Measurements from ENCODE around the gene COL4A2.
"Not testable (repeated sequence)": the region's sequence is repeated elsewhere in the genome, so short reads cannot be mapped to it uniquely, and the experiment has no call there.

The COL4A2 gene

GRCh38 chr13:110382830-110383229 lies 75.7 kb downstream of the COL4A2 start:
- DNase-seq (ENCODE audit: low read depth), result no peak

- DNase-seq (ENCODE audit: low read depth), result no peak
Measured at GRCh38 chr13:110387451-110388107, 80.5 kb downstream of the COL4A2 start.

GRCh38 chr13:110388108-110388943 lies 81.2 kb downstream of the COL4A2 start:
- no peak for DNase-seq (ENCODE audit: low read depth)

- DNase-seq (ENCODE audit: low read depth), result no peak
Measured at GRCh38 chr13:110390567-110390966, 83.5 kb downstream of the COL4A2 start.

- no peak for DNase-seq (ENCODE audit: low read depth)
Measured at GRCh38 chr13:110391273-110391672, 84.2 kb downstream of the COL4A2 start.

- no peak for DNase-seq (ENCODE audit: low read depth)
Measured at GRCh38 chr13:110392510-110393240, 85.6 kb downstream of the COL4A2 start.

GRCh38 chr13:110393761-110394160 lies 86.7 kb downstream of the COL4A2 start:
- no peak for DNase-seq (ENCODE audit: low read depth)

- DNase-seq (ENCODE audit: low read depth), result no peak
Measured at GRCh38 chr13:110394371-110394841, 87.3 kb downstream of the COL4A2 start.

- DNase-seq (ENCODE audit: low read depth), result not testable (repeated sequence)
Measured at GRCh38 chr13:110395616-110396015, 88.5 kb downstream of the COL4A2 start.

GRCh38 chr13:110396476-110396875 lies 89.4 kb downstream of the COL4A2 start:
- no peak for DNase-seq (ENCODE audit: low read depth)

GRCh38 chr13:110396913-110397381 lies 89.9 kb downstream of the COL4A2 start:
- no peak for DNase-seq (ENCODE audit: low read depth)

- DNase-seq (ENCODE audit: low read depth), result no peak
Measured at GRCh38 chr13:110397436-110398115, 90.5 kb downstream of the COL4A2 start.

- DNase-seq (ENCODE audit: low read depth), result no peak
Measured at GRCh38 chr13:110398564-110399507, 91.8 kb downstream of the COL4A2 start.

GRCh38 chr13:110399801-110400200 lies 92.7 kb downstream of the COL4A2 start:
- no peak for DNase-seq (ENCODE audit: low read depth)

GRCh38 chr13:110400786-110401533 lies 93.9 kb downstream of the COL4A2 start:
- DNase-seq (ENCODE audit: low read depth), result no peak

GRCh38 chr13:110402299-110403069 lies 95.4 kb downstream of the COL4A2 start:
- no peak for DNase-seq (ENCODE audit: low read depth)

GRCh38 chr13:110403315-110403714 lies 96.2 kb downstream of the COL4A2 start:
- DNase-seq (ENCODE audit: low read depth), result no peak

- no peak for DNase-seq (ENCODE audit: low read depth)
Measured at GRCh38 chr13:110403721-110404120, 96.6 kb downstream of the COL4A2 start.

- no peak for DNase-seq (ENCODE audit: low read depth)
Measured at GRCh38 chr13:110404321-110404720, 97.2 kb downstream of the COL4A2 start.

Measured in HS-27A (cell line).